ENCODE results near the gene RC3H2.
A peak's percentile ranks its signal among the peaks of the same experiment; 100 is the strongest.

DNA sequence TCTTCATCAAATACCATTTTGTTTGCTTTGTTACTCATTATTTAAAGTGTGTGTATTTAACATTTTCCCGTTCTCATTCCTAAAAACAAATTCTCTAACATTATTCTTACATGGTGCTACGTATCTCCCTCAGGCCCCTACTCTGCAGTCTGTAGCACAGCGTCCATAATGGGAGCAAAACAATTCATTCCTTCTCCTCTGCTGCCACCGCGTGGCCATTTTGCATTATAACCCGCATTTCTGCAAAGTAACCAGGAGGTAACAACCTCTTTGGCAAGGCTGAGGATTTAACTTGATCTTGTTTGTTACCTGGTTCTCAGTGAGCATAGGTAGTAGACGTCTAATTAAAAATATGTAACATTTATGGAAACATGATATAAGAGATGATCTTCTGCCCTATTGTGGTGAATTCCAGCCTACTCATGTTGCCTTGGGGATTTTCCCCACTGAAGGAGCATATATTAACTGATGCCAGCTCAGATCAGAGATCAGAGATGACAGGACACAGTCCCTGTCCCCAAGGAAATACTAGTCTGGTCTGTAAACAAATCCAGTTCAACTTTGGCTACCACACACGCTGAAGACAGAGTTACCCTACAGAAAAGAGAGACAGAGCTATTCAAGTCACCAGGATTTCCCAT lies 94.7 kb downstream of the RC3H2 start:
- TF ChIP-seq, protein P1, sequence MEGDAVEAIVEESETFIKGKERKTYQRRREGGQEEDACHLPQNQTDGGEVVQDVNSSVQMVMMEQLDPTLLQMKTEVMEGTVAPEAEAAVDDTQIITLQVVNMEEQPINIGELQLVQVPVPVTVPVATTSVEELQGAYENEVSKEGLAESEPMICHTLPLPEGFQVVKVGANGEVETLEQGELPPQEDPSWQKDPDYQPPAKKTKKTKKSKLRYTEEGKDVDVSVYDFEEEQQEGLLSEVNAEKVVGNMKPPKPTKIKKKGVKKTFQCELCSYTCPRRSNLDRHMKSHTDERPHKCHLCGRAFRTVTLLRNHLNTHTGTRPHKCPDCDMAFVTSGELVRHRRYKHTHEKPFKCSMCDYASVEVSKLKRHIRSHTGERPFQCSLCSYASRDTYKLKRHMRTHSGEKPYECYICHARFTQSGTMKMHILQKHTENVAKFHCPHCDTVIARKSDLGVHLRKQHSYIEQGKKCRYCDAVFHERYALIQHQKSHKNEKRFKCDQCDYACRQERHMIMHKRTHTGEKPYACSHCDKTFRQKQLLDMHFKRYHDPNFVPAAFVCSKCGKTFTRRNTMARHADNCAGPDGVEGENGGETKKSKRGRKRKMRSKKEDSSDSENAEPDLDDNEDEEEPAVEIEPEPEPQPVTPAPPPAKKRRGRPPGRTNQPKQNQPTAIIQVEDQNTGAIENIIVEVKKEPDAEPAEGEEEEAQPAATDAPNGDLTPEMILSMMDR (conservative IDR thresholded peaks at IDR 0.05; ENCODE audit: low read length), result peak; percentile 92
- no peak for TF ChIP-seq EZH2phosphoT487 (IDR thresholded peaks at IDR 0.05; ENCODE audit: borderline replicate concordance, low read depth, low read length)

All from OCI-LY7 (cell line).